H1 (cell line): ENCODE results near the gene MEF2D. TPM values are rescaled to one million over a fixed set of nuclear protein-coding genes. Genes with fewer than 3 reads are reported as not detected.
A peak's percentile ranks its signal among the peaks of the same experiment; 100 is the strongest.

Source experiments
- CTCF ChIA-PET: fragments of 300-600 bp; sonication (Branson Sonifier 250); formaldehyde crosslinking; loops from one replicate; lab custom pipeline; 2021; ENCODE audit not compliant: partially characterized antibody; lab: Charles Lee
- POLR2A ChIA-PET: fragments of 300-600 bp; sonication (Branson Sonifier 250); formaldehyde crosslinking; loops from one replicate; lab custom pipeline; 2021; ENCODE audit warnings: inconsistent platforms; ENCODE audit not compliant: partially characterized antibody; lab: Charles Lee
- DNase-seq, 2 experiments: peaks; one replicate each; pipeline versions ENCODE4 v3.0.0 to v3.0.0-alpha.2; 2010 to 2022; ENCODE audit warnings: low spot score in 2 of 2, low read depth in 1 of 2, mixed read lengths in 1 of 2
- FAIRE-seq: peaks from 2 replicates; lab custom pipeline; 2011; peaks lifted over from hg19 to GRCh38; lab: Jason Lieb, UNC
- H2AFZ ChIP-seq: 2 replicates; pipeline ENCODE4 v1.8.1; 2012; ENCODE audit warnings: low read length, inconsistent platforms
- H2AK5ac ChIP-seq: 2 replicates; pipeline ENCODE4 v1.6.1; 2013; ENCODE audit warnings: low read depth, low read length
- H2BK120ac ChIP-seq: replicated peaks from 2 replicates; pipeline ENCODE3; 2013; ENCODE audit warnings: low read depth, low read length, inconsistent platforms
- H2BK12ac ChIP-seq: 2 replicates; pipeline ENCODE4 v1.6.1; 2013; ENCODE audit warnings: low read depth, low read length
- H2BK15ac ChIP-seq: 2 replicates; pipeline ENCODE4 v1.6.1; 2013; ENCODE audit warnings: low read length
- H2BK20ac ChIP-seq: 2 replicates; pipeline ENCODE4 v1.6.1; 2013; ENCODE audit warnings: low read length
- H2BK5ac ChIP-seq: 2 replicates; pipeline ENCODE4 v1.6.1; 2013; ENCODE audit warnings: low read depth, low read length
- H3K14ac ChIP-seq: 2 replicates; pipeline ENCODE4 v1.6.1; 2013; ENCODE audit warnings: inconsistent platforms; ENCODE audit not compliant: insufficient read length
- H3K18ac ChIP-seq: 2 replicates; pipeline ENCODE4 v1.6.1; 2013; ENCODE audit warnings: low read length; ENCODE audit errors: extremely low read depth
- H3K23ac ChIP-seq: 2 replicates; pipeline ENCODE4 v1.6.1; 2013; ENCODE audit warnings: inconsistent platforms; ENCODE audit not compliant: insufficient read length
- H3K23me2 ChIP-seq: 2 replicates; pipeline ENCODE4 v1.6.1; 2013; ENCODE audit warnings: low read depth, low read length
- H3K27ac ChIP-seq: 2 replicates; pipeline ENCODE4 v1.6.1; 2011; ENCODE audit warnings: low read depth, low read length, inconsistent platforms
- H3K27me3 ChIP-seq, 4 experiments: replicated peaks in 1 of 4; 1 replicate in 1 of 4; 2 replicates in 3 of 4; pipeline versions ENCODE4 v1.6.1 to v1.8.1; 2011 to 2013; ENCODE audit warnings: low read length in 3 of 4, mild to moderate bottlenecking in 3 of 4, inconsistent platforms in 2 of 4, mixed read lengths in 2 of 4, moderate library complexity in 1 of 4; ENCODE audit not compliant: control insufficient read depth in 3 of 4, insufficient read depth in 3 of 4; ENCODE audit errors: extremely low read depth in 1 of 4
- H3K36me3 ChIP-seq, 4 experiments: 2 replicates each; pipeline versions ENCODE4 v1.6.1 to v1.8.1; 2011 to 2013; ENCODE audit warnings: mild to moderate bottlenecking in 4 of 4, low read length in 3 of 4, moderate library complexity in 2 of 4, control low read depth in 1 of 4, inconsistent platforms in 1 of 4; ENCODE audit not compliant: insufficient read depth in 4 of 4, control insufficient read depth in 2 of 4
- H3K4ac ChIP-seq: replicated peaks from 2 replicates; pipeline ENCODE3; 2013; ENCODE audit warnings: low read length, low read depth, mixed read lengths, inconsistent platforms; ENCODE audit not compliant: insufficient read length
- H3K4me1 ChIP-seq, 4 experiments: replicated peaks in 1 of 4; 1 replicate in 1 of 4; 2 replicates in 3 of 4; pipeline versions ENCODE4 v1.6.1 to v1.8.1; 2011 to 2013; ENCODE audit warnings: low read length in 3 of 4, inconsistent platforms in 2 of 4, mixed read lengths in 1 of 4; ENCODE audit not compliant: insufficient read depth in 4 of 4, control insufficient read depth in 3 of 4
- H3K4me2 ChIP-seq, 2 experiments: 2 replicates each; pipeline versions ENCODE4 v1.6.1 to v1.8.1; 2011 to 2013; ENCODE audit warnings: low read depth in 2 of 2, low read length in 2 of 2, control low read depth in 1 of 2, inconsistent platforms in 1 of 2, mild to moderate bottlenecking in 1 of 2; ENCODE audit not compliant: insufficient read depth in 1 of 2
- H3K4me3 ChIP-seq, 4 experiments: fragments of 200-600, 300-600 bp in 1 of 4; sonication (generic), shearing (Covaris generic), sonication (Bioruptor Twin) in 1 of 4; 2 replicates each; pipeline versions ENCODE4 v1.5.1 to v1.8.1; 2011 to 2016; ENCODE audit warnings: low read length in 4 of 4, low read depth in 3 of 4, control low read depth in 2 of 4, inconsistent platforms in 2 of 4, mild to moderate bottlenecking in 2 of 4, mixed read lengths in 1 of 4, moderate library complexity in 1 of 4; ENCODE audit not compliant: insufficient read depth in 2 of 4; ENCODE audit errors: extremely low read depth in 1 of 4
- H3K56ac ChIP-seq: replicated peaks from 2 replicates; pipeline ENCODE3; 2013; ENCODE audit warnings: low read depth, mild to moderate bottlenecking, mixed read lengths, low read length, inconsistent platforms; ENCODE audit not compliant: insufficient read length
- H3K79me1 ChIP-seq: 2 replicates; pipeline ENCODE4 v1.6.1; 2013; ENCODE audit warnings: low read depth, low read length, control low read depth
- H3K79me2 ChIP-seq, 2 experiments: 2 replicates each; pipeline versions ENCODE4 v1.6.1 to v1.8.1; 2012 to 2013; ENCODE audit warnings: low read length in 2 of 2, mild to moderate bottlenecking in 2 of 2, inconsistent platforms in 1 of 2; ENCODE audit not compliant: insufficient read depth in 2 of 2, control insufficient read depth in 1 of 2
- H3K9ac ChIP-seq, 4 experiments: replicated peaks in 1 of 4; 1 replicate in 1 of 4; 2 replicates in 3 of 4; pipeline versions ENCODE4 v1.6.1 to v1.8.1; 2011 to 2013; ENCODE audit warnings: low read depth in 3 of 4, low read length in 3 of 4, control low read depth in 2 of 4, mild to moderate bottlenecking in 2 of 4, moderate library complexity in 2 of 4, inconsistent platforms in 1 of 4; ENCODE audit errors: extremely low read depth in 1 of 4
- H3K9me3 ChIP-seq, 2 experiments: 2 replicates each; pipeline versions ENCODE4 v1.6.1 to v1.8.1; 2012 to 2013; ENCODE audit warnings: mild to moderate bottlenecking in 2 of 2, moderate library complexity in 2 of 2, control low read depth in 1 of 2, inconsistent platforms in 1 of 2, low read depth in 1 of 2, low read length in 1 of 2, mixed read lengths in 1 of 2; ENCODE audit not compliant: insufficient read depth in 2 of 2
- H4K20me1 ChIP-seq, 2 experiments: replicated peaks in 1 of 2; 2 replicates each; pipeline versions ENCODE3 to v1.8.1; 2011 to 2013; ENCODE audit warnings: inconsistent platforms in 2 of 2, low read length in 2 of 2, mild to moderate bottlenecking in 1 of 2; ENCODE audit not compliant: insufficient read depth in 2 of 2, control insufficient read depth in 1 of 2
- H4K5ac ChIP-seq: 2 replicates; pipeline ENCODE4 v1.6.1; 2013; ENCODE audit warnings: low read length, low read depth, mixed read lengths, inconsistent platforms; ENCODE audit not compliant: insufficient read length
- H4K8ac ChIP-seq: 2 replicates; pipeline ENCODE4 v1.8.0; 2013; ENCODE audit warnings: mild to moderate bottlenecking, moderate library complexity, low read length, inconsistent platforms; ENCODE audit not compliant: insufficient read depth; ENCODE audit errors: extremely low read depth
- H4K91ac ChIP-seq: replicated peaks from 2 replicates; pipeline ENCODE3; 2013; ENCODE audit warnings: low read length, mixed read lengths, inconsistent platforms; ENCODE audit not compliant: insufficient read length
- CREB1 ChIP-seq: IDR thresholded peaks from 2 replicates; pipeline ENCODE4 v1.6.1; 2012; ENCODE audit warnings: inconsistent platforms
- KDM4A ChIP-seq: IDR thresholded peaks from one replicate; pipeline ENCODE4 v1.7.1; 2012; ENCODE audit warnings: low read depth, mild to moderate bottlenecking, moderate library complexity, low read length, inconsistent platforms; ENCODE audit not compliant: severe bottlenecking
- KDM5A ChIP-seq: fragments of 200-600 bp; IDR thresholded peaks from 2 replicates; pipeline ENCODE4 v1.7.1; 2012; ENCODE audit warnings: mild to moderate bottlenecking, low read length, inconsistent platforms, mixed read lengths
- NANOG ChIP-seq: IDR thresholded peaks from 2 replicates; pipeline ENCODE4 v1.6.1; 2011; ENCODE audit warnings: low read length, low read depth, mild to moderate bottlenecking, inconsistent platforms; ENCODE audit not compliant: insufficient read depth, poor library complexity, severe bottlenecking
- WGBS, 2 experiments: shearing (Covaris generic) in 1 of 2; methylation state at CpG; one replicate each; pipeline versions ENCODE4 v1.1.6 to v1.1.7; 2013 to 2015; ENCODE audit warnings: low lambda C conversion rate in 2 of 2, mixed read lengths in 2 of 2, inconsistent platforms in 1 of 2, low coverage in 1 of 2, missing lambda C conversion rate in 1 of 2; ENCODE audit not compliant: insufficient replicate concordance in 2 of 2, insufficient coverage in 1 of 2, insufficient read length in 1 of 2; ENCODE audit errors: extremely low coverage in 1 of 2, missing lambda C conversion rate in 1 of 2; 5-methylcytosine and 5-hydroxymethylcytosine counted together
- polyA plus RNA-seq, 7 experiments: library from polyadenylated mRNA; depleted of rRNA in 3 of 7; stranded (reverse) in 5 of 7; unstranded in 2 of 7; fragments of >200 nt in 5 of 7; fragments of 200-250 nt in 2 of 7; gene quantifications; 1 replicate in 5 of 7; 2 replicates in 1 of 7; 4 replicates in 1 of 7; pipeline versions ENCODE4 v1.2.1 to v1.2.3, GENCODE V29; 2011 to 2013; ENCODE audit warnings: missing spikeins in 2 of 7, mixed read lengths in 2 of 7
- total RNA-seq: library from RNA; stranded (reverse); fragmentation: NEBNext Ultra II Directional; extraction: Animal tissue kit (Norgen Biotek cat#: 25700); gene quantifications from 2 replicates; pipeline ENCODE4 v1.2.1, GENCODE V29; 2021

The MEF2D gene
- total and polyA plus RNA-seq, 2 of the 8 experiments (the other 6 are each of a cell fraction or from before 2014, with no cell fraction given), result 17.3 to 20.3 TPM

- H2BK120ac ChIP-seq, result no peak overlapping the region
- ChIA-PET CTCF (interaction anchor here (1.4 kb wide), 1 partner anchor 18 kb away, joined by 5 read pairs; no protein-coding TSS in a partner anchor), POLR2A (interaction anchor here (1.1 to 1.5 kb wide), 2 partner anchors 38 to 40 kb away, joined by 3 to 4 read pairs; no protein-coding TSS in a partner anchor)
- H3K4me1 ChIP-seq, result peaks cover 0 to 18% (median 8%) of the 10 kb centered on the region in 4 experiments; a peak in 5 of 7 replicates
- no peak overlapping the region for H3K4me3 ChIP-seq
- no peak overlapping the region for H3K9ac ChIP-seq
- WGBS, 2 experiments, result 83% methylated on average over 19 of the region's 20 CpGs; no CpG with 5 or more reads in 1 of the 2 experiments
- no peak overlapping the region for H3K56ac ChIP-seq
- H3K4ac ChIP-seq, result no peak overlapping the region
- no peak overlapping the region for H4K5ac ChIP-seq
- H2BK20ac ChIP-seq, result 0 out of 2 replicates have a peak overlapping the region, but pooled peaks have one; percentile 21
- no peak overlapping the region for H3K14ac ChIP-seq
- H2AK5ac ChIP-seq, result no peak overlapping the region
- peak overlapping the region; percentile 35; the same call in 1 of the 2 replicates for H2BK12ac ChIP-seq
- H3K23me2 ChIP-seq, result no peaks in the 10 kb centered on the region
- H4K8ac ChIP-seq, result no peak overlapping the region
- peaks cover 0 to 4% (median 0%) of the 10 kb centered on the region in 4 experiments; a peak in 2 of 8 replicates for H3K36me3 ChIP-seq
- H2BK5ac ChIP-seq, result no peak overlapping the region
- no peaks in the 10 kb centered on the region for H3K9me3 ChIP-seq
- no peak overlapping the region for H3K23ac ChIP-seq
- no peak overlapping the region for H2BK15ac ChIP-seq
- H3K27me3 ChIP-seq, result no peaks in the 10 kb centered on the region; a peak in 1 of 7 replicates
- no peak overlapping the region for H3K18ac ChIP-seq
- no peak overlapping the region for H3K27ac ChIP-seq
- no peaks in the 10 kb centered on the region for H3K79me1 ChIP-seq
- H4K20me1 ChIP-seq, result no peaks in the 10 kb centered on the region
- H3K79me2 ChIP-seq, result no peaks in the 10 kb centered on the region
- no peak for FAIRE-seq
- peak overlapping the region; percentile 77 for H4K91ac ChIP-seq
- no peak for DNase-seq
- 0 out of 4 replicates have a peak overlapping the region, but pooled peaks of 1 of the 2 experiments have one; percentile 41 for H3K4me2 ChIP-seq
- H2AFZ ChIP-seq, result no peak overlapping the region
- TF ChIP-seq KDM5A (no peak), NANOG (no peak), KDM4A (no peak), CREB1 (no peak)
Observed at GRCh38 chr1:156462954-156463795, 37.4 kb downstream of the MEF2D start.
